ENCODE measurements around the gene TAC3. TPM values are rescaled to one million over a fixed set of nuclear protein-coding genes. Genes with fewer than 3 reads are reported as not detected.

TAC3 gene
- total and polyA plus RNA-seq, 2 of the 8 experiments (the other 6 are each of a cell fraction or from before 2014, with no cell fraction given) = 9.7 to 45.3 TPM

DNA sequence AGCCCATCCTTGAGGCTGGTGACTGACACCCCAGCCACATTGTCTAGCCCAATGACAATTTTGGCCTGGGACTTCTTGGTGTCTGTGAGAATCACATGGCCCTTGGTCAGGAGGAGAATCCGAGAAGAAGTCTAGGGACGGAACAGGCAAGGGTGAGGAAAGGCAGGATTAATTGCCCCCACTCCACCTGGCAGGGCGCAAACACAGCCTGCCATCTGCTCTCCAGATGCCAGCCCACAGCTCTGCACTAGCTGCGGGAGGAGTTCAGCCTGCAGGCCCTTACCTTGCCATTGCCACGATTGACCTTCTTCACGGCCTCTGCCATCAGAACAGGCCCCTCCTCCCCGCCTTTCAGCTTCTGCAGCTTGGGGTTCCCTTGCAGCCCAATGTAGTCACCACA lies 13.1 kb upstream of the TAC3 start (continued):
- TF ChIP-seq NANOG (IDR thresholded peaks at IDR 0.05; ENCODE audit: insufficient read depth, low read depth, low read length, poor library complexity, severe bottlenecking) (no peak), GABPA (IDR thresholded peaks at IDR 0.05; ENCODE audit: borderline replicate concordance, insufficient read depth, low read length) (no peak), KDM1A (IDR thresholded peaks at IDR 0.05; ENCODE audit: borderline replicate concordance, low read length) (no peak), SUZ12 (IDR thresholded peaks at IDR 0.05; ENCODE audit: low read length) (no peak), CHD2 (IDR thresholded peaks at IDR 0.05; ENCODE audit: low read length) (no peak), SP1 (IDR thresholded peaks at IDR 0.05; ENCODE audit: low read depth, low read length) (no peak)

All from H1 (cell line).